ENCODE data around the gene PRR5L.

The PRR5L gene

GRCh38 chr11:36300650-36301049 is 4.6 kb downstream of the PRR5L start:
- TF ChIP-seq GATA2 (IDR thresholded peaks at IDR 0.05; ENCODE audit: low read depth, low read length) (no peak), GATA3 (IDR thresholded peaks at IDR 0.05; ENCODE audit: low read depth, low read length) (no peak)

- TF ChIP-seq GATA2 (IDR thresholded peaks at IDR 0.05; ENCODE audit: low read depth, low read length): no peak
- no peak for TF ChIP-seq GATA3 (IDR thresholded peaks at IDR 0.05; ENCODE audit: low read depth, low read length)
These were observed 8.3 kb downstream of the PRR5L start for GRCh38 chr11:36304351-36304750.

- TF ChIP-seq GATA2 (IDR thresholded peaks at IDR 0.05; ENCODE audit: low read depth, low read length) (no peak), GATA3 (IDR thresholded peaks at IDR 0.05; ENCODE audit: low read depth, low read length) (no peak)
These were observed 9.0 kb downstream of the PRR5L start for GRCh38 chr11:36305047-36305446.

GRCh38 chr11:36306888-36307287 is 10.8 kb downstream of the PRR5L start:
- TF ChIP-seq GATA2 (IDR thresholded peaks at IDR 0.05; ENCODE audit: low read depth, low read length) (no peak), GATA3 (IDR thresholded peaks at IDR 0.05; ENCODE audit: low read depth, low read length) (no peak)

DNA sequence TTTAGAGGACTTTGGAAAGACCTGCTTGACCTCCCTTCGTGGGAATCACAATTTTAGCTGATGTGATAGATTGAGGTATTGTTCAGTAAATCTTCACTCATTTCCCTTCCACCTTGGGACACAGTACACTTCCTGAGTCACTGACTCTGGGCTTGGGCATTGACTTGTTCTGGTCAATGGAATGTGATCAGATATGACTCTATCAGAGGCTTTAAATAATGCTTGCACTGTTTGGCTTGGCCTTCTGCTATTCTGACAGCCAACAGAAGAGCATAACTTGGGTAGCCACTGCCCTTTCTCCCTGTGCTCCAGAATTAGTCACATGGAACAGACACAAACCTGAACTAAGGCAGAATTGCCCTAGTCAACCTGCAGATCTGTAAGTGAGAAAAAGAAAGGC is 12.5 kb downstream of the PRR5L start:
- TF ChIP-seq GATA2 (IDR thresholded peaks at IDR 0.05; ENCODE audit: low read depth, low read length) (no peak), GATA3 (IDR thresholded peaks at IDR 0.05; ENCODE audit: low read depth, low read length) (no peak)

GRCh38 chr11:36309779-36310178 is 13.7 kb downstream of the PRR5L start:
- no peak for TF ChIP-seq GATA2 (IDR thresholded peaks at IDR 0.05; ENCODE audit: low read depth, low read length)
- TF ChIP-seq GATA3 (IDR thresholded peaks at IDR 0.05; ENCODE audit: low read depth, low read length): no peak

DNA sequence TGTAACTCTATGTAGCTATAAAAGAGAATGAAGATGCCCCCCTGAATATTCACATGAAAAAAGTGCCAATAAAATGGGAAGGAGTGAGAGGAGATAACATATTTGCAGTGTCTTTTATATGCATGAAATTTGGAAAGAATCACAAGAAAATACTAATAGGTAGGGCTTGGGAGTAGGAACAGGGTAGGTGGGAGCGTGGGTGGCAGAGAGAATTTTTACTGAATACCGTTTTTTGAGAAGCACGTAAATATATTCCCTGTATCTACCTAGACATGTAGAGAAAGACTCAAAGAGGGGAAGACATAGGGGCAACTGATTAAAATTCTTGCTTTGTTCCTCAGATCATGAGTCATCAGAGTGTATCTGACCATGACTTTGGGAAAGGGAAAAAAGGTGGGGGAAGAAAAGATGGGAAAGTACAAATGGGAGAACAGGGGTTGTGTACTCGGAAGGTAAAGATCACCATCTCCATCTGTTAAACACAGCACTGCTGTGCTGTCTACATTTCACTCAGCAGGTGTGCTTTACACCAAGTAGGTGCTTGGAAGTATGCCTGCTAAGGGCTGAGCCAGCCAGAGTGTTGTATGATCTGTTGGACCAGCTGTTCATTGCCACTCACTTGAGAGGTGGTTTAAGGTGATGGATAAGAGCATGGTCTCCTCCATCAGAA is 16.0 kb downstream of the PRR5L start:
- TF ChIP-seq GATA3 (IDR thresholded peaks at IDR 0.05; ENCODE audit: low read depth, low read length) (no peak), GATA2 (IDR thresholded peaks at IDR 0.05; ENCODE audit: low read depth, low read length) (no peak)

DNA sequence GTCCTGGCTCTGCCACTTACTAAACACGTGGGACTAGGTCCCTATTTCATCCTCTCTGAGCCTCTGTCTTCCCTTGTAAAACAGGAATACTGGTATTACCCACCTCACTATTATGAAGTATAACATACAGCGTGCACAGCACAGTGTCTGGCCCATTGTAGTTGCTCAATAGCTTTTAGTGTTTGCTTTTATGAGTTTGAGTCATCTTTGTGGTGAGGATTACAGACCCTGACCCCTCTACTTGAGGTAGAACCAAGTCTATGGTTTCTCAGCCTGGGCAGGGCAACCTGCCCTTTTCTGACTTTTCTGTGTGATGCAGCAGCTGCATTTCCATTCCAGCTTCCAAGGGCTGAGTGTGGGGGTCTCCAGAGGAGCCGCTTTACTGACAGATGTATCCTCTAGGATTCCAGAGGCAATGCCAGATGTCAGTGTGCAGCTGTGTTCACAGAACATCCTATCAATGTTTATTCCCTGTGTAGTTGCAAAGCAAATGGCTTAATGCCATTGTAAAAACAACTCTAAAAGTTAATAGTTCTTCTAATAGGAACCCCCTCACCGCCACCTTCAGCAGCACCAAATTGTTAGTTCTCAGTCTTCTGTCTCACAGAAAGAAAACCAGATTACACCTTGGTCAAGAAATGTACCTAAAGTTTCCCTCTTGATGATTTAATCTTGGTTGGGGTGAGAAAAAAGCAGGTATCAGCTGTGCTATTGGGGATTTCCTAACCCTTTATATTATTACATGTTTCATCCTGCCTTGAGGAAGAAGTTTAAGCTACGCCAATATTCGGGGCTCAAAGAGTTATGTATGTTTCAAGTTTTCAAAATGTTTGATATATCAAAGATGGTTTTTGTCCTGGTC is 16.8 kb downstream of the PRR5L start:
- TF ChIP-seq GATA2 (IDR thresholded peaks at IDR 0.05; ENCODE audit: low read depth, low read length): no peak
- TF ChIP-seq GATA3 (IDR thresholded peaks at IDR 0.05; ENCODE audit: low read depth, low read length): no peak

- no peak for TF ChIP-seq GATA2 (IDR thresholded peaks at IDR 0.05; ENCODE audit: low read depth, low read length)
- no peak for TF ChIP-seq GATA3 (IDR thresholded peaks at IDR 0.05; ENCODE audit: low read depth, low read length)
These were observed 17.8 kb downstream of the PRR5L start for GRCh38 chr11:36313750-36314433.

GRCh38 chr11:36314434-36314767 is 18.3 kb downstream of the PRR5L start:
- no peak for TF ChIP-seq GATA3 (IDR thresholded peaks at IDR 0.05; ENCODE audit: low read depth, low read length)
- TF ChIP-seq GATA2 (IDR thresholded peaks at IDR 0.05; ENCODE audit: low read depth, low read length): no peak

DNA sequence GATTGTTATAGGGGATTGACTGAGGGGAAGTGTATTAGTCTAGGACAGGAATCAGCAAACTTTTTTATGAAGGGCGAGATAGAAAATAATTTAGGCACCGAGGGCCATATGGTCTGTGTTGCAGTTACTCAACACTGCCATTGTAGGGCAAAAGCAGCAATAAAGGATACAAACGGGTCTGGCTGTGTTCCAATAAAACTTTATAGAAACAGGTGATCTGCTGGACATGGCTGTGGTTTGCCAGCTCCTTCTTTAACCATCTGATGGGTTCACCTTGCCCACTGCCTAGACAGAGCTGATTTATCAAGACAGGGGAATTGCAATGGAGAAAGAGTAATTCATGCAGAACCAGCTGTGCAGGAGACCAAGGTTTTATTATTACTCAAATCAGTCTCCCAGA is 20.0 kb downstream of the PRR5L start:
- TF ChIP-seq GATA3 (IDR thresholded peaks at IDR 0.05; ENCODE audit: low read depth, low read length) (no peak), GATA2 (IDR thresholded peaks at IDR 0.05; ENCODE audit: low read depth, low read length) (no peak)

DNA sequence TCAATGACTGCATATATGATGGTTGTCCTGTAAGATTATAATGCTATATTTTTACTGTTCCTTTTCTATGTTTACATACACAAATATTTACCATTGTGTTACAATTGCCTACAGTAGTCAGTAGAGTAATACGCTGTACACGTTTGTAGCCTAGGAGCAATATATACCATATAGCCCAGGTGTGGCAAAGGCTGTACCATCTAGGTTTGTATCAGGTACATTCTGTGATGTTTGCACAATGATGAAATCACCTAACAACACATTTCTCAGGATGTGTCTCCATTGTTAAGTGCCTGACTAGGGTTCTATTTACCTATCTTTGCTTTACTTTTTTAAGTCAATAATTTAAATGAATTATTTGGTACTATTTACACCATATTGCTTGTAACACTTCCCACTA is 21.9 kb downstream of the PRR5L start:
- no peak for TF ChIP-seq GATA2 (IDR thresholded peaks at IDR 0.05; ENCODE audit: low read depth, low read length)
- TF ChIP-seq GATA3 (IDR thresholded peaks at IDR 0.05; ENCODE audit: low read depth, low read length): no peak

DNA sequence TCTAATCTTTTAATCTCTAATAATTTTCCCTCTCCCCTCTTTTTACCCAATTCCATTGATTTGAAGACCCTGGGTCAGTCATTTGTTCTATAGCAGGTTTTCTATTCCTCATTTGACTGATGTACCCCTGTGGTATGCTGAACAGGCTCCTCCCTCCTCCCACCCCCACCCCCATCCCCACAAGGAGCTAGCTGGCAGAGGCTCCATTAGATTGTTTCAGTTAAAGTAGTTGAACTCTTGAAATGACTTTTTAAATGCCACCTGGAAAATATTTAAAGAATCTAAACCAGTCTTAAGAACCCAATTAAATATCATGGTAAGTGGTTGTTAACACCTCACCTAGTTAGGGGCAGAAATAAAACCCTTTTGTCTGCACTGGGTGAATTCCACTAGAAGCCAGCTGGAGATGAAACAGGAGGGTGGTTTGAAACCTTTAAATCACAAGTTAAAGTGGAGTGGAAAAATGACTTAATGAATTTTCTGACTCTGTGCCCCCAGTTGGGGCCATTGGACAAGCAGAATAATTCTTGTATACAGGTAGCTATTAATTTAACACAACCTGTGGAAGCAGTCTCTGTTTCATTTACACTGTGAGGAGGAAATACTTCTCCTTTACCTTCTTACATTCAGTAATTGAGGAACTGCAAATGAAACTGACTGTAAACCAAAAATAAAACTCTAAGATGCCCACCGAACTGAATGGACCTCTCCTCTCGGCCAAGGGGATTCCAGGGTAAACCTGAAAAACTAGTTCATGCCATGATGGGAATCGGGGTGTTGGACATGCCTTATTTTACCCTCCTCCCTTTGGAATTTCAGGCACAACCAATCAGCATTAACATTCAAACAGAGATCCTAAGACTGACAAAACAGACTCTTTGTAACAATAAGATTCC is 30.7 kb downstream of the PRR5L start:
- TF ChIP-seq GATA2 (IDR thresholded peaks at IDR 0.05; ENCODE audit: low read depth, low read length) (no peak), GATA3 (IDR thresholded peaks at IDR 0.05; ENCODE audit: low read depth, low read length) (no peak)
